SH-SY5Y (cell line): Measurements from ENCODE around the gene PIGC.

Experiments used
- GATA2 ChIP-seq: IDR thresholded peaks from 2 replicates; pipeline ENCODE4 v1.6.1; 2011; ENCODE audit warnings: mild to moderate bottlenecking, low read depth, low read length
- GATA3 ChIP-seq: IDR thresholded peaks from 2 replicates; pipeline ENCODE4 v1.6.1; 2011; ENCODE audit warnings: low read depth, mild to moderate bottlenecking, low read length, moderate library complexity

DNA sequence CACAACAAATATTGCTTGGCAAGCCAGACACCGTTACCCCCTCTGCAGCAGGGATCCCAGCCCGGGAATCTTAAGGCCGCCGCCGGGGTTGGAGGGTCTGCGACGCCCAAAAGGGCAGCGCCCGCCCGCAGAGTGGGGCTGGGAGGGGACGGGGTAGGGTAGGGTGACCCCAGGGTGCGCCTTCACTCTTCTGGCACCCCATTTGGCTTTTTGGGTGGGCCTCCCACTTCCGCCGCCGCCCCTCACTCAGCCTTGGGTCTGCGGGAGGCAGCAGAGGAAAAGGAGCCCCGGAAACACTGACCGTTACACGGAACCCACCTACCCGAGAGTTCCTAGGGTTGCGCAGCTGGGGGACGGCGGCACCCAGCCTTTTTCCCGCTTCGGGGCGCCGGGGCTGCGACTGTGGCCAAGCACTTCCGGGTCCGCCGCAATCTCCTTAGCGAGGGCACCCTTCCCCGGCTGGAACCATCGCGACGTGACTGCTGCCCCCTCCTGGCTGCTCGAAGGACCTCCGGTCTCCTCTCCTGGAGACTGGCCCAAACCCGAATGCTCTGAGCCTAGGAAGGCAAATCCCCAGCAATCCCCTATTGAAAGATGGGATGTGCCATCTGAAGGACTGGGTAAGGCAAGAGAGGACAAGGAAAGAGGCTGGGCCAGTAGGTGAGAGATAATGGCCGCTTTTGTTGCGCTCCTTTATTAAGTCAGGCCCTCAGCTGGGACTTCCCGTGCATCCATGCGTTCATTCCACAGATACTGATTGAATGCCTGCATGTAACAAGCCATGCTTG lies at the start of gene PIGC:
- TF ChIP-seq GATA3 (no peak), GATA2 (peak; percentile 52)
